HG03521 (cell line): ENCODE measurements around the gene ZXDC.

ENCODE experiments used
- ATAC-seq: cut with Tn5 transposase; IDR thresholded peaks from one replicate; pipeline ENCODE4 v1.9.1; 2021; ENCODE audit warnings: mild to moderate bottlenecking, moderate library complexity; ENCODE audit not compliant: unreplicated experiment

ZXDC gene

DNA sequence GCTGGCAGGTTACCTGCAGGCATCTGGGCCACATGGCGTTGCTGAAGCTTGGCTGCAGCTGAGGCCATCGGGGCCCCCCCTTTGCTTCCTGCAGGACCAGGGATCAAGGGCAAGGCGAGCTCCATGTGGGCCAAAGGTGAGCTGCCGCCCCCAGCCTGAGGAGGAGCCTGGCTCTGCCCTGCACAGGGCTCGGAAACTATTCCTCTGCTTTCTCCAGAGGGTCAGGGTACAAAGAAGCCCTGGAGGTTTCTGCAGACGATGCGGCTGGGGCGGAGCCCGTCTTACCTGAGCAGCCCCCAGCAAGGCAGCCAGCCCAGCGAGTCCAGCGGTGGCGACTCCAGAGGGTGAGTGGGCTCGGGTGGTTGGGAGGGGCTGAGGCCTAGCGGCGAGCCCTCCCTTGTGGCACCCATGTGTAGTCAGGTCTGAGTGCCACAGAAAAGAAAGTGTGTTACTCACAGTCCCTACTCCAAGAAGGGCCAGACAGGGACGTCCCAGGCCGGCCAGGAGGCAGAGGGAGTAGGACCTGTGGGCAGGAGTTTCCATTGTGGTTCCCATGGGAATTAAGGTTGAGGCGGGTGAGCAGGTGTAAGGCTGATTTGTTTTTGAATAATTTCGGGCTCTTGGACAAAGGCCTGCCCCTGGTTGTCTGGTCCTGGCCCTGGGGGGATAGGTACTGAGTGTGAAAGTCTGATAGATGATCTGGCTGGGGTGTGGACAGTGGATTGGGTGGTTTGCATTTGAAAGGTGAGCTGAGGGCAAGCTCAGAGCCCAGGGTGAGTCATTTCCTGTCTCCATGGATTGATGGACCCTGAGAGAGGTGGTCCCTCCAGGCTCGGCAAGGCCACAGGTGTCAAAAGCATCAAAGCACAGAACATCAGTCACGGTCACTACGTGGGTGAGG lies 55.6 kb downstream of the ZXDC start:
- ATAC-seq: no peak

DNA sequence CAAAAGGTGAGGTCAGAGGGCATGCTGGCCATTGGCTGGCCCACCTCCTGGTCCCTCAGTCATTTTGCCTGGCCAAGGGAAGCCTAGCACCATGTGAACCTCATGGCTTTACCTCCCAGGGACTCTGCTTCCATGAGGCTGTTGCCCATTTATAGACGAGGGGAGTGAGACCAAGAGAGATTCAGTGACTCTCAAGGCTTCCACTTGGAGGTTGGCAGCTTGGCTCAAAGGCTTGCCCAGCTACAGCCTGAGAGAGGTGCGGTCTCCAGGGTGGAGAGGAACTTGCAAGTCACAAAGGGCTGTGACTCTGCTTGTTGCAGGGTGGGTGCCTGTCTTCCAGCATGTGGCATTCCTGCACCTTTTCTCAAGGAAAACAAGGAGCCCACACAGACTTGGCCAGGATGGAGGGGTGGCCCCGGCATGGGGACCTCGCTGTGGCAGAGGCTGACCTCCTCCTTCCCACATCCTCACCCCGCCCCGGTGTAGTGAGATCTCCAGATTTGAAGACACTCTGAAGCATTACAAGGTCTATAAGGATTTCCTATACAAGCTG lies 56.5 kb downstream of the ZXDC start:
- ATAC-seq: no peak

DNA sequence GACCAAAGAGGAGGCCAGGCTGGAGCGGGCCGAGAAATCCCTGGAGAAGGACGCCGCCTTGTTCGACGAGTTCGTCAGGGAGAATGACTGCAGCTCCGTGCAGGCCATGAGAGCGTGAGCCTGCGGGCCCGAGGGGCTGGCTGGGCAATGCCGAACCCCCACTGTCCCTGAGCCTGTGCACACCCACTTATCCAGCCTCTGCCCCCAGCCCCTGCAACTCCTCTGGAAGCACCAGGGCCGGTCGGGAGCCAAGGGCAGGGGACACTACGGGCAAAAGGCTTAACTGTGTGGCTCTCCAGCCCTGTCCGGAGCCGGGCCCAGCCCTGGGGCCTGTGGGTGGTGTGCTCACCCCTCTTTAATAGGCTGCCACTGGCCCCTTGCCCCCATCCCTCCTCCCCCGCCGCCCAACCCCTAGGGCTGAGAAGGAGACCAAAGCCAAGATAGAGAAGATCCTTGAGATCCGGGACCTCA lies 57.0 kb downstream of the ZXDC start:
- no peak for ATAC-seq

DNA sequence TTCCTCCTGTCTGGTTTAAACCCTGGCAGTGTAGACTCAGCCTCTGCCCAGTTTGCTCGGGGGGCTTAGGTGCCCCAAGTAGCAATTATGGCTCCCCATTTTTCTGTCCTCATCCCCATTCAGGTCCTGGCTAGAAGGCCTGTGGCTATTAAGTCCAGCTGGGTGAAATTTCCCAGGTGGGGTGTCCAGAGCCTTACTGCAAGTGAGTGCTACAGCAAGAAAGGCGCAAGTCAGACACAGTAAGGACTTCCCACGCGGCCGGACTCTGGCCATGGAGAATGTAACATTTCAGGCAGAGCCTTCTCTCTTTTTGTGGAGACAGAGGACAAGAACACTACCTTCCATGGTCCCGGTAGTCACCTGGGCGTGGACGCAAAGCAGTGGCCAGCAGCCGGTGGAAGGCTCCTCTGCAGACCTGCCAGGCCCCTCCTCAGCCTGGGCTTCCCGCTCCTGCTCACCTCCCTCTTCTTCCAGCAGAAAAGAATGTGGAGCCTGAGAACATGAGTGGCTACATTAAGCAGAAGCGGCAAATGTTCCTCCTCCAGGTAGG lies 57.6 kb downstream of the ZXDC start:
- no peak for ATAC-seq

DNA sequence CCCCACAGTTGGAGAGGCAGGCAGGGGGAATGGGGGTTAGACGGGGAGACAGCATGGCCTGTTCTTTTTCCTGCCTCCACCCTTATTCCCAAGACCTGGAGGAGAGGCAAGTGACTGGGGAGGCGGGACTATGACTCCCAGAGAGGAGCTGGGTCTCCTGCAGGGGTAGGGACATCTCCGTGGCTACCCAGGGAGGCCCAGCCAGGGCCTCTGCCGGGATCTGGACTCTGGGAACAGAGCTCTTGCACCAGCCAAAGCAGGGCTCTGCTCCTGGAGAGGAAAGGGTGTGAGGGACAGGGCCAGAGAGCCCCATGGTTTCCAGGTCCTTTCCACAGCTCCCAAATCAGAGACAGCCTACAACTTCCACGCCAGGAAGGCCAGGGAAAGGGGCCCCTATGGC lies 58.2 kb downstream of the ZXDC start:
- no peak for ATAC-seq

DNA sequence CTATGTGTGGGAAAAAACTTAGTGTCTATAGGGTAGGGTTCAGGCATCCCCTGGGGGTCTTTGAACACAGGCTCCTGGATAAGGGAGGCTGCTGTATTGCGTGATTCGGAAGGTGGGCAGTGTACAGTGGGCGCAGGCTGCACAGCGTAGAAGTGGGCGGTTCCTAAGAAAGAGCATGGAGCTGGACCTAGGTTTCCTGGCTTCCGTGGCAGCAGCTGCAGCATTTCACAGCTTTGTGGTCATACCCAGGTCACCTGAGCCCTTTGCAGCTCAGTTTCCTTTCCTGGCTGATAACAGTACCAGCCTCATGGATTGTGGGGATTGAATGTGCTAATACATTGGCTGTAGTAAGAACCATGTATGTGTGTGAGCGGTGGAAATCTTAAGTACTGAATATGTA lies 58.7 kb downstream of the ZXDC start:
- no peak for ATAC-seq

DNA sequence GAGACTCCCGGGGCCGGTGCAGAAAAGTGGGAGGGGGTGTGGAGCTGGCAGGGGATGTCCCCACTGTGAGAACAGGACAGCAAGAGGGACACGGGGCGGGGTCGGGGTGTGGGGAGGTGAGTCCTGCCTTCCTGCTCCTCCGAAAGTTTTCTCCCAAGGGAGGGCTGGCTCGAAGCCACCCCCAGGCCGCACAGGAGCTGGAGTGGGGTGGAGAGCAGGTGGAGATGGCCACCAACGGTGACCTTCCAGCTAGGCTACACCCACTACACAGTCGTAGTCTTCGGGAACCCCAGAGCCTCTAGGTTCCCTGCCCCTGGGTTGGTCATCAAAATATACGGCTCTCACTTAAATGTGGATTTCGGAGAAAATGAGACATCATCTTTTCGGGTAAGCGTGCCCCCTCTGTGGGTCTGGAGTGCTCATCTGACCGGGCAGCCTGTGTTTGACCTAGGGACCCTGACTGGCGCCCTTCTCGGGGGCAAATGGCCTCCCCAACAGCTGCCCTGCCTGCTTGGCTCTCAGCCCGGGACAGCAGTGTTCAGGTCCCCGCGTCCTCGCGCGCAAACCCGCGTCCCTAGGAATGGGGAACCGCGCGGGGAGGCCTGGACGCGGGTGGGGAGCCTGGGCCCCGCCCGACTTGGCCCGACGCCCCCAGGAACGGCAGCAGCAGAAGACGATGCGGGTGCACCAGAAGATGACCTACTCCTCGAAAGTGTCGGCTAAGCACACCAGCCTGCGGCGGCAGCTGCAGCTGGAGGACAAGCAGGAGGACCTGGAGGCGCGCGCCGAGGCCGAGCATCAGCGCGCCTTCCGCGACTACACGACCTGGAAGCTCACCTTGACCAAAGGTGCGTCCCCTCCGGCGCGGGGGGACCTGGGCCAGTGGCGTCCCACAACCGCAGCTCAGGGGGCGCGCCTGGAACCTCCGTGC lies 59.8 kb downstream of the ZXDC start:
- ATAC-seq: no peak

DNA sequence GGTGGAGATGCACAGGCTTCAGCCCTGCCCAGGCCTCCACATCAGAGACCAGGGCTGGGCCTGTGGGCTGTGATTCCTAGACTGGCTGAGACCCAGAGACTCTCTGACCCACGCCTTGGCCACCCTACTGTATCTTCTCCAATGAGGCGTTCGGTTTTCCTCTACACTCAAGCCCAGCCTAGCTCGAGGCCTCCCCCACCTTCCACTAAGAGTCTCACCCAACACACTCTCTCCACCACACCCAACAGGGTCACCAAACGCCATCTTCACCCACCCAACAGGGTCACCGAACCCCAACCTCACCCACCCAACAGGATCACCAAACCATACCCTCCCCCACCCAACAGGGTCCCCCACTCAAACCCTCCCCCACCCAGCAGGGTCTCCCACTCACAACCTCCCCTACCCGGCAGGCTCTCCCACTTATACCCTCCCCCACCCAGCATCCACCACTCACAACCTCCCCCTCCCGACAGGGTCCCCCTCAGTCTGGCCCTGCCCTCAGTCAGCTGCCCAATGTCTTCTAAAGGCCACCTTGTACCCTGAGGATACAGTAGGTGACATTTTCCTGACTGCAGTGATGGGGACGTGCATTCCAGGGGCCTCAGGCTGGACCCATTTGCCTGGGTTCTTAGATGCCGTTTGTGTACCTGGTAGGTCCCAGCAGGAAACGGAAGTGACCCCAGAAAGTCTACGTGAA lies 60.6 kb downstream of the ZXDC start:
- ATAC-seq: no peak

DNA sequence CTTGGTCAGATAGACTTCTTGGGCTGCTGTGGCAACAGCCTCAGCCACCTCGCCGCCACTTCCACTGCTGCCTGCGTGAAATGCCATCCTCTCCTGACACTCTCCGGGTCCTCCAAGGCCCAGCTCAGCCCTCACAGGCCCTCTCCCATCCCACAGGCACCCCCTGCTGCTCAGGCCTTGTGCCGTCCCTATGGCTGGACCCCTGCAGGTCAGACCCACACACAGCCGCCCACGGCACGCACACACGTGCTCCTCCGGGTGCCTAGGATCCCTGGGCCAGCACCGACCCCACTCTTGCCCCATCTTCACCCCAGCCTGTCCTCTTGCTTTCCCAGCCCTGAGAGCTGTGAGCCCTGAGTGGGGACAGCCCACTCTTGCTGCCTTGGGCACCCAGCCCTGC lies 61.3 kb downstream of the ZXDC start:
- no peak for ATAC-seq

DNA sequence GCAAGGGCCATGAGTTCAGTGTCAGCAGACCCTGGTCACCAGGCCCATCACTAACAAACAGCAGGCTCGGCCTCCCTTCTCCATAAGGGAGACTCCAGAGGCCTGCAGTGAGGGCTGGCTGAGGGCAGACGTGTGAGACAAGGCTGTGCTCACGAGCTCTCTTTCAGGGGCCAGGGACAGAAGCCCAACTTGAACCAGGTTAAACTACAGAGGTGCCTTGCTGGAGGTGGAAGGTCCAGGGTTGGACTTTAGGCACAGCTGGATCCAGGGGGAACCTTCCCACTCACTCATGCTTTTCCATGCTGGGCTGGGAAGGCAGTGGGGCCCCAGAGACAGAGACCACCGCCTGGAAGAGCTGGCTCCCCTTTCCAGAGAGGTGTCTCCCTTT lies 62.0 kb downstream of the ZXDC start:
- no peak for ATAC-seq

DNA sequence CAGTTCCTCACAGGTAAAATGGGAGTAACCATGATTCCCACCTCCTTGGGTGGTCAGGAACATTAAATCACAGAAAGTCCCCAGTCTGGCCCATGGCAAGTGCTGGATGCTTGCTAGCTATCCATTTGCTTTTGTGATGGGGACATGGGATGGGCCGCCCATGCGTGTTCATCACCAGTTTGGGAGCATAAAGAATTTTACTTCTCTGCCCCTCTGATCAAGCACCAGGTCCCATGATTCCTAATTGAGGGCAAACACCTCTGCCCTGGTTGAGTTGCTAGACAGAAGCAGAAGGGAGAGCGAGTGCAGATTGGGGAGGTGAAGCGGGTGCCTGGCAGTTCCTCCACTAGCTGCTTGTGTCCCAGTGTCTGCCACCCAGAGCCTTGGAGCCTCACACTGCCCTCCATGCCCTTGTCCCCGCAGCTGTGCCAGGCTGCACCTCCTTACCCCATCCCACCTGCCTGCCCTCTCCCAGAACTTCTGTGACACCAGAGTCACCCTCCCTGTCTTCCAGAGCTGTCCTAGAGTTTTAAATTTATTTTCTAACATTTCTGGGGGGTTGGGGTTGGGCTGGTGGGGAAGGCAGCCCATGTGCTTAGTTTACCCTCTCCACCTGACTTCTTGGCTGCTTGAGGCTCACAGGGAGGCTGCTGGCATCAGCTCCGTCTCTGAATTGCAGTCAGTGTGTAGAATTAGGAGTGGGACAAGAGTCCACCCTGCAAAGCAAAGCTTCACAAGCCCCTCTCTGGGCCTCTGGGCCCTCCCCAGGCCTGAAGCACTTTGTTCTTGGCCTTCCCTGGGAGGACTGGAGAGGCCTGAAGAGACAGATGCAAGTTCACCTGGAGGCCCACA lies 62.6 kb downstream of the ZXDC start:
- ATAC-seq: no peak

DNA sequence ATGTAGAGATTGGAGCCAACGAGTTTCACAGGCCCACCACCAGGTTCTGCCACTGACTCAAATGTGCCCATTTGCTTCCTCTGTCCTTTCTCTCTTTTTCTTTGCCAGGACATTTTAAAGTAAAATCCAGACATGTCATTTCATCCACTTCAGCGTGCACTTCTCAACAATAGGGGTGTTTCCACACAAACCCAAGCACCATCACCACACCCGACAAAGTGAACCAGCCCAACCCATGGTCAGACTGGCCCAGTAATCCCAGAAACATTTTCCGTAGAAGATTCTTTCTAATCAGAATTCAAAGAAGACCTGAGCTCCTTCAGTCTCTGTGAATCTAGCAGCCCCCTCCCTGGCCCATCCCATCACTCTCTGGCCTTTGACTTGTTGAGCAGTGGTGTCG lies 67.6 kb downstream of the ZXDC start:
- no peak for ATAC-seq

DNA sequence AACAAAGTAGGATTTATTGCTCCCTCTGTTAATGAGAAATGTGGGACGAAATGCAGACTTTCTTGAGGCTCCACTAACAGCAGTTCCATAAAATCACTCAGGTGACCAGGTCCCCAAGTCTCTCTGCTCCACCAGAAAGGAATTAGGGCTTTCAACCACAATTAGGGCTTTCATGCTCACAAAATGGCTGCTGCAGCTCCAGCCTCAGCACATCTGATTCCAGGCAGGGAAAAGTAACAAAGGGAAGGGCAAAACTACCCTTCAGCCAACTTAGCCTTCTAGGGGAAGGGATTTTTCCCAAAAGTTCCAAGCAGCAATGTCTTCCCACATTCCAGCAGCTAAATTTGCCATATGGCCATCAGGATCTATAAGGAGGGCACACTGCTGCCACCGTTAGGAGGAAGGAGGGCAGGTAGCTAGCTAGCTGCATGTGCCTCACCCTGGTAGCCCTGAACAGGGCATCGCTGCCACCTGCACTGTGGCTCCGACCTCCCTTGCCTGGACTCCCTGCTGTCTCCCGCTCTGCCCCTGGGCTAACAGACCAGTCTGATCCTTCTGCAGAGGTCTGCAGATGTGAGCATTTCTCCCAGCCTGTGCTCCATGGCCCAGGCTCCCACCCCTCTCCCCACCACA lies 68.2 kb downstream of the ZXDC start:
- no peak for ATAC-seq

DNA sequence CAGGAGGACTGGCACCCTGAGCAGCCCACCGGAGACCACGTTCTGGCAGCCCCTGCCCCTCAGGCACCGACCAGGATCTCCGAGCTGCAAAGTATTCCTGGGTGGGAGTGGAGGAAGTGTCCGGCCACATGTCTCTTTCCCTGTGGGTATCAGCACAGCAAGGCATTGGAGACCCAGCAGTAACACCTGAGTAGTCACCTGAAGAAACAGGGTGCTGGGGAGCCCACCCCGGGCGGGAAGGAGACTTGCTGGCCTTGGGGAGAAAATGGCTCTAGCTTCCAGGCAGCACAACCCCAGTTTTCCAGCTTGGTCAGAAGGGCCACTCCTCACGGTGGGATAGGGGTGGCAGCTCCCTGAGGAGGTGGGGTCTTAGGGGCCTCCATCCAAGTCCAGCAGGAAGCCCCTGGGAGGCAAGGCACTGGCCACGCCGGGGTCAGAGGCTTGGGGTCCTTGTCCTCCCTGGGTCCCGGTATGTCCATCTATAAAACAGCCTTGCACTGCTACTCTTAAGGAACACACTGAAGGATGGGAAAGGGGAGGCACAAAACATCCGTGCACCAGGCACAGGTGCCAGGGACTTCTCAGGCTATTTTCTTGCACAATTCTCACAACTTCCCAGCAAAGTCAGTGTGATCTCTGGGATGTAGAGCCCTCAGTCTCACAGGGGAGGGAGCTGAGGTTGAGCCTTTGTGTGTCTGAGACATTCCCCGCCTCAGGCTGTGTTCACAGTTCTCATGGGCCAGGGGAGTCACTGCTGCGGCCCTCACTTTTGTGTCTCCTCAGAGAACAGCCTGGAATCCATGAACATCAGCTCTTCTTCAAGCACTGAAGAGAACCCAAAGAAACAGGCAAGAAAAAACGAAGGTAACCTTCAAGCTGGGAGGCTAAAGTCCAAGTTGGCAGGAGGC lies 69.0 kb downstream of the ZXDC start:
- no peak for ATAC-seq

DNA sequence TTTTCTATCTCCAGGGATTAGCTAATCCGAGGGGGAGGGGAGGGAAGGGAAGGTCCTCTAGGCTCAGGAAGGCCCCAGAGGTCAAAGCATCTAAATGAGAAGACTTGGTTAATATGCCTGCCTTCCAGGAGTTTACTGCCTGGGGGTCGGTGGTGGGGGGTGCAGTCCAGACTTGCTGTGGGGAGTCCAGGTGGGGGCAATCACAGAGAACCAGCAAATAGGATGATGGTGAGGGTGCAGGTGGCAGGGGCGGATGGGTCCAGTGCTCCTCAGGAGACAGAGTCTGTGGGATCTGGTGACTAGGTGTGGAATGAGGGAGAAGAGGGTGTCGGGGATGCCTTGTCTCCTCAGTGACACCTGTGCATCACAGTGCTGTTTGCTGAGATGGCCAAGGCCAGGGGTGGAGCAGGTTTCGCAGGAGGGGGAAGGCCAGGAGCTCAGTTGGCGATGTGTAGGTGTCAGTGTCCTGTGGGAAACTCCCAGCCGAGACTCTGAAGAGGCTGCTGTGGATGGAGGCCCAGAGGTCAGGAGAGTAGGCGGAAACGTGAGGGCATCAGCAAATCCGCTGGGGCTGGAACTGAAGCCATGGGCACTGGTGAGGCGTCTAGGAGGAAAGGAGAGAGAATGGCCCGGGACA lies 72.9 kb downstream of the ZXDC start:
- ATAC-seq: no peak

DNA sequence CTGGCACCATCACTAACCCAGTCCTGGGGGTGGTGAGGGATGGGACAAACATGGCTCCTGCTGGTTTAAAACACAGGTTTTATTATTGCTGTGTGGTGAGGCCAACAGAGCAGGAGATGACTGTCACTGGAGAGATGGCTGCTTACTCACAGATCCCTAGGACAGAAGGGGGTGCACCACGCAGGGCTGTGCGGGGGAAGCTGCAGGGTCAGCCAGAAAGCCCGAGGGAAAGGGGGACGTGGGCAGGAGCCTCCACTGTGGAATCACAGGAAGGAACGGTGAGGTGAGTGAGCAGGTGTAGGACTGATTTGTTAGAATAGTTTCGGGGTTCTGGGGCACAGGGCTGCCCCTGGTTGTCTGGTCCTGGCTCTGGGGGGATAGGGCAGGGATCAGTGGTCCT lies 73.5 kb downstream of the ZXDC start:
- no peak for ATAC-seq

DNA sequence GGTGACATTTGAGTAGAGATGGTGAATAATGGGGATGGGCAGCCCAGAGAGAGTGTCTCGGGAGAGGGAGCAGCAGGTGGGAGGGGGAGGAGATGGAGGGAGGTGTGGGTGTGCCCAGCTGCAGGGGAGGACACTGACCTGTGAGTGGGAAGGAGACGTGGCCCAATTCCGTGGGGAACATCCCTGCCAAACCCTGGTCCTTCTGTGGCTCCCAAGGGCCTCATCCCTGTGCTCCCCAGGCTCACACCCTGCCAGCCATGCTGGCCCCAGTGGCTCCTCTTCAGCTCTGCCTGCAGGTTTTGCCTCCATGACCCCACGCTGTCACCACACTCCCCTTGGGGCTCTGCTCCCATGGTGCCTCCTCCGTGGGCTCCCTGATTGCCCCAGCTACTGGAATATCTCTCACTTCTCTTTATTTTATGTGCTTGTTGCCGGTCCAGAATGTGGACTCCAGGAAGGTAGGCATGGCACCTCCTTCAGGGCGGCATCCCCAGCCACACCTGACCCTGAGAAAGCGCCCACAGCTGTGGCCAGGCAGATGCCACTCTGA lies 74.0 kb downstream of the ZXDC start:
- ATAC-seq: no peak
